HG03575 (cell line): Measurements from ENCODE around the gene ADGRG3.

ENCODE experiments used
- ATAC-seq: cut with Tn5 transposase; IDR thresholded peaks from one replicate; pipeline ENCODE4 v1.9.1; 2021; ENCODE audit not compliant: unreplicated experiment, insufficient number of reproducible peaks, low FRiP score; ENCODE audit errors: extremely low read depth

Gene ADGRG3, protein sequence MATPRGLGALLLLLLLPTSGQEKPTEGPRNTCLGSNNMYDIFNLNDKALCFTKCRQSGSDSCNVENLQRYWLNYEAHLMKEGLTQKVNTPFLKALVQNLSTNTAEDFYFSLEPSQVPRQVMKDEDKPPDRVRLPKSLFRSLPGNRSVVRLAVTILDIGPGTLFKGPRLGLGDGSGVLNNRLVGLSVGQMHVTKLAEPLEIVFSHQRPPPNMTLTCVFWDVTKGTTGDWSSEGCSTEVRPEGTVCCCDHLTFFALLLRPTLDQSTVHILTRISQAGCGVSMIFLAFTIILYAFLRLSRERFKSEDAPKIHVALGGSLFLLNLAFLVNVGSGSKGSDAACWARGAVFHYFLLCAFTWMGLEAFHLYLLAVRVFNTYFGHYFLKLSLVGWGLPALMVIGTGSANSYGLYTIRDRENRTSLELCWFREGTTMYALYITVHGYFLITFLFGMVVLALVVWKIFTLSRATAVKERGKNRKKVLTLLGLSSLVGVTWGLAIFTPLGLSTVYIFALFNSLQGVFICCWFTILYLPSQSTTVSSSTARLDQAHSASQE

DNA sequence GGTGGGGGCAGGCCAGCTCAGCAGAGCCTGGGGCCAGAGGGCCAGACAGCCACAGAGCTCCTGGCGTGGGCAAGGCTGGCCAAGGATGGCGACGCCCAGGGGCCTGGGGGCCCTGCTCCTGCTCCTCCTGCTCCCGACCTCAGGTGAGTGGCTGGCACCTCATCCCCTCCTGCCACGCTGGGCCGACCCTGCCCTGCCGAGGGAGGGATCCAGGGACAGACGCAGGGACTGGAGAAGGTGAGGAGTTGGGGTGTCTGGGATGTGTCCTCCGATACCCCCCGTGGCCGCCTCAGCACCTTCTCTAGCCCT, at the start of gene ADGRG3:
Gene ADGRG3 (plus strand): TSS at position 44 of the 309 bp plus-strand sequence. CDS start 42 bp downstream, at position 86.
- ATAC-seq: no peak

DNA sequence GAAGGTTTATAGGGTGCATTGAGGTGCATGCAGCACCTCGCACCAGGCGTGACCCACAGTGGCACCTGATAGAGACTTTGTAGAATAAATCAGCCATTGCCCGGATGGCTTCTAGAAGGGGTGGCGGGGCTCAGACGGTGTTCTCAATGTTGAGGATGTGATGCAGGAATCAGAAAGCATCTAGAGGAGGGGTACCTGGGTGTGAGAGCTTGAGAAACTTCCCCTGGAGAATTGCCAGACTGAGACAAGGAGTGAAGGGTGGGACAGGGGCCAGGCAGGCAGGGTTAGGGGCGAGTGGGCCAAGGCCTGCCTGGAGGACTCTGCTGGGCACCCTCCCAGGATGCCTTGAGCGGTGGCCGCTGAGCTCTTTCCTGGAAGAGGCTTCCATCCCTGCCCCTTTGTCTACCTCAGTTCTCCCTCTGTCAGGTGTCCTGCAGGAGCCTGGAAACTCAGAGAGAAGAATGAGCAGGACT, 48.9 kb upstream of the ADGRG3 start:
- no peak for ATAC-seq

DNA sequence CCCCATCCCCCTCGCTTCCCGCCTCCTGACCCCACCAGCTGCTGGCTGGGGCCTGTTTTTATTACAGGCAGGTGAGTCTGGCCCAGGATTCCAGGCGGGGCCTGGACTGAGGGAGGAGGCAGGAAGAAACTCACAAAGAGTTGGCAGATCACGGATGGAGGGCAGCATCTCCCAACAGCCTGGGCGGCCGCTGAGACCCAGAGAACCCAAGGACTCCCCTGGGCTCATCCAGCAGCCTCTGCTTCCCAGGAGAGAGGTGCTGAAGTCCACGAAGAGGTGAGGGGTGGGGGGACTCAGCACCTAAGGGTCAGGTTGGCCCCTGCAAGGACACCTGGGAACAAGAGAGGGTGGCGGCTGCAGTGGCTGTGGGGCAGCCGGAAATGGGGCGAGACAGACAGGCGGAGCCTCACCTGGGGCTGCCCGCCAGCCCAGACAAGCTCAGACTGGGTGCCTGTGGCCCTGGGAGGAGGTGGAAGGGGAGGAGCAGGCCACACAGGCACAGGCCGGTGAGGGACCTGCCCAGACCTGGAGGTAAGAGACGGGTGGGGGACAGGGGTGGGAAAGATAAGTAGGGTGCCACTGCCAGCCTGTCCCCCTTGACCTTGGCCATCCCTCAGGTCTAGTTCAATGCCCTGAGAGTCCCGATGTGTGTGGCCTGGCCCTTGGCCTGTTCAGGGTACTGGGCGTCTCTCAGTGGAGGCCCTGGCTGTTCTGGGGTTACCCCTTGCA, 48.3 kb upstream of the ADGRG3 start:
- ATAC-seq: no peak

DNA sequence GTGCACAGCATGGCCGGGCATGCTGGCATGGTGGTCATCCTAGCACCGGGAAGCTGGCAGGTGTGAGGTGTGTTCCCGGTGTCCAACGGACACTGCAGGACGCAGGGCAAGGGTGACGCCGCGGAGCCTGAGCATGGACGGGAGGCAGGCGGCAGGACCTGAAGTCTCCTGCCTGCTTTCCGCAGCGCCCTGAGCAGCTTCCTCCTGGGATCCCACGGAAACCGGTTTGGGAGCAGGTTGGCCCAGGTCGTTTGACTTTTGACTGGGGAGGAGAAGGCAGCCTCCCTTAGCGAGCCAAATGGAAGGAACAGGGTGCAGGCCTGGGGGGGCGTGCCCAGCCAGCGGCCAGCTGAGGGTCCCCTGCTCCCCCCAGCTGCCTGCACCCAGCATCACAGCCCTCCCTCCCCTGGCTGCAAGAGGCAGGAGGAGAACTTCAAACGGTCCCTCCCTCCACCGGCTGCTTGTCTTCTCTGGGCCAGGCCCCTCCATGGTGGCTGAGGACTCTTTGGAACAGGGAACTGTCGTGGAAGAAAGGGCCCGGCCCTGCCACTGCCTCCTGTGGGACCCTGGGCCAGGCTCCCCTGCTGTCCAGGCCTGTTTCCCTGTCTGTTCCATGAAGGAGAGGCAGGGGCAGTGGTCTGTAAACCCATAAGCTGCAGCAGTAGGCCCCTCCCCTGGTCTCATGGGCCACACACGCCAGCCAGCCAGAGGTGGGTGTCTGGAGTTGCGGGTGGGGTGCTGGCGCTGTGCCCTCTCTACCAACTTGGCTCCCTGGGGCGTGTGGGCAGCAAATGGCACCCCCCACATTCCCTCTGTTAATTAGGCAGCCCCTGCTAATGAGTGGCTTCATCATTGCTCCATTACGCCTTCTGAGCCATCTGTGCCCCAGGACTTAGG, 47.5 kb upstream of the ADGRG3 start:
- ATAC-seq: no peak

DNA sequence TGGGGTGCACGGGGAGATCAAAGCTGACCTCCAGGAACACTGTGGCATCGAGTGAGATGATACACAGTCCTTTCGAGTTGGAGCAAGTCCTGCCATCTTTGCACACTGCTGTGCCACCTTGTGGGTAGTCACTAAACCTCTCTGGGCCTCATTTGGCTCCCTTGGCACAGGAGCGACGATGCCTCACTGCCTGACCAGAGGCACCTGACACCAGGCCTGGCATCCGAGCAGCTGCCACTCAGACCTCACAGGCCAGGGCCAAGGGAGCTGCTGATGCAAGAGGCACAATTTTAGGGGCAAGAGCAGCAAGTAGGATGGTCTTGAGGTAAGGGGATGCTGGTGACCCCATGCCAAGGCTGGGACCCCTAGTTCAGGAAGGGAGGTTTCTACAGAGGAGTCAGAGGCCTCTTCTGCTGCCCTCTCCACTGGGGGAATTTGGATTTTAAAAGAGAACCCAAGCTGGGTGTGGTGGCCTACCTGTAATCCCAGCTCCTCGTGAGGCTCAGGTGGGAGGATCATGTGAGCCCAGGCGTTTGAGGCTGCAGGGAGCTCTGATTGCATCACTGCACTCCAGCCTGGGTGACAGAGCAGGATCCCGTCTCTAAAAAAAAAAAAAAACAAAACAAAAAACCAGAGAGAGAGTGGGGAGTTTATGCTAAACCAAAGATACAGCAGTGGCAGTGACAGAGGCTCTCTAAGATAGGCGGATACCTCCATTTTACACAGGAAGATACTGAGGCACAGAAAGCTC, 46.4 kb upstream of the ADGRG3 start:
- no peak for ATAC-seq

DNA sequence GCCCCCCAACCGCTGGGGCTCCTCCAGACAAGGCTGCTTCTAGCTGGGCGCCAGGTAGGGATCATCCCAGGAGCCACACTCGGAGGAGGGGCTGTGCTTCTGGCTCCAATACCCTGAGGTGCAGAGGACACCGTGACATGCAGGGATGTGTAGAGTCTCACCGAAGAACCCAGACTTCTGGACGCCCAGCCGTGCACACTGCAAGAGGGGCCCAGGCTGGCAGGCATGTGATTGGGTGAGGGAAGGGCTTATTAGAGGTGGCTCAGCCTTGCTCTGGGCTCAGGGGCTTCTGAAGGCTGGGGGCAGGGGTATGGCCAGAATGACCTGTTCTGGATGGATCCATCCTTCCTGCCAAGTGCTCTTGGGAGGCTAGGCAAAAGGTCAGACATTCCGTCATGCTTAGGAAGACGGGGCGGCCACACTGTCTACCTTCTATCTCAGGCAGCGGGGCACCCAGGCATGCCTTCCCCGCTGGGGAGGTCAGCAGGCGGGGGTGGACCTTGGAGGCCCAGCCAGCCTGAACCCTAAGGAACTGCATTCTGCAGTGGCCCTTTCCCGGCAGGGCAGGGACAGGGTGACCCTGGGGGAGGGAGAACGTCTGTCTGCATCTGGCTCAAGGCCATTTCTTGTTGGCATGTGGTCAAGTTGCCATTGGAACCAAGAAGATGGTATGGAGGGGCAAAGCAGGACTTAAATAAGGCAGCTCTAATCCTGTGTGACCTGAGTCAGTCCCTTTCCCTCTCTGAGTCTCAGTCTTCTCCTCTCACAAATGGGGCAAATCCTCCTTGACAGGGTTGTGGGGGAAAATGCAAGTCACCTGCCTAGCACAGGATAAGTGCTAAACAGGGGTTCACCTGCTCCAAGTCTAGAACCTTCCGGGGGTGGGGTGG, 45.5 kb upstream of the ADGRG3 start:
- ATAC-seq: no peak

DNA sequence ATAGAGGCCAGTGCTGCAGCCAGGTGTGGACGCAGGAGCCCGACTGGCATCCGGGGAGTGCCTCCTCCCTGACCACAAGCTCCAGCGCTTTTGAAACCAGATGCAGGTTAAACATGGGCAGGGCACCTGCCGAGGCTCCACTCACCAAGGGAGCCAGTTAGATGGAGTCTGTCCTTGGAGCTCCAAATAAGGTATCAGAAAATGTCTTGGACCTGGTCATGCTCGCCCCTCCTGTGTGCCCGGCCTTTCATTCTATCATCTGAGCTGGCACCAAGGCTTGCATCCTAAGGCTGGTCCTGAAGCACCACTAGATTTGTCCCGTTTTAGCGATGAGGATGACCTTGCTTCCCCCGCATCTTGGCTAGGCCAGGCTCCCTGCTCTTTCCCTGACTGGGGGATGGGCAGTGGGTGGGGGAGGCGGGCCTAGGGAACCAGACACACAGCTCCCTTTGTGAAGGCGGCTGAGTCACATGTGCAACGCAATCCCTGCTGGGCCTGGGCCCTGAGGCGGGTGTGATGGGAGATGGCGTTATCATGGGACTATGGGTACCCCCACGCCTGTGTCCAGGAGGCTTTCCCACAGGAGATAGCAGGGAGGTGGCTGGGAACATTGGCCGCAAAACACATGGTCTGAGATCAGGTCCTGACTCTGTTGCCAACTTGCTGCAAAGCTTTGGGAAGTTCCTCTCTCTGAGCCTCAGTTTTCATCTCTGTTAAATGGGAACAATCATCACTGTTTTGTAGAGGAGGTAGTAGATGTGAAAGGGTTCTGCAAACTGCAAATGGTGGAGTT, 44.7 kb upstream of the ADGRG3 start:
- no peak for ATAC-seq

DNA sequence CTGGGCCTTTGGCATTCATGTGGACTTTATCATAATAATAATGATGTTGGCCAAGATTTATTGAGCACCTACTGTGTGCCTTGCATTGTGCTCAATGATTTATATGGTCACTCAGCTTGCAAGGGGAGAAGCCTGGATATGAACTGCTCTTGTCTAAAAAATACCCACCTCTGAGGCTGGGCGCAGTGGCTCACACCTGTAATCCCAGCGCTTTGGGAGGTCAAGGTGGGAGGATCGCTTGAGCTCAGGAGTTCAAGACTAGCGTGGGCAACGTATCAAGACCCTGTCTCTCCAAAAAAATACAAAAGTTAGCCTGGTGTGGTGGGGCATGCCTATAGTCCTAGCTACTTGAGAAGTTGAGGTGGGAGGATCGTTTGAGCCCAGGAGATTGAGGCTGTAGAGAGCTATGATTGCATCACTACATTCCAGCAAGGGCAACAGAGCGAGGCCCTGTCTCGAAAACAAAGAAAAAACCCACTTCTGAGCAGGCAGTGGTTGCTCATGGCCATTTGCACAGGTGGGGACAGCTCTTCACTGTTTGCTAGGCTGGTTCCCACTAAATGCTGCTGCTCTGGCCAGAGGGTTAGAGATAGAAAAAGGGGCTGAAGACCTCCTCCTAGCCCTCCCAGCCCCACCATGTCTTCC, 43.9 kb upstream of the ADGRG3 start:
- no peak for ATAC-seq

DNA sequence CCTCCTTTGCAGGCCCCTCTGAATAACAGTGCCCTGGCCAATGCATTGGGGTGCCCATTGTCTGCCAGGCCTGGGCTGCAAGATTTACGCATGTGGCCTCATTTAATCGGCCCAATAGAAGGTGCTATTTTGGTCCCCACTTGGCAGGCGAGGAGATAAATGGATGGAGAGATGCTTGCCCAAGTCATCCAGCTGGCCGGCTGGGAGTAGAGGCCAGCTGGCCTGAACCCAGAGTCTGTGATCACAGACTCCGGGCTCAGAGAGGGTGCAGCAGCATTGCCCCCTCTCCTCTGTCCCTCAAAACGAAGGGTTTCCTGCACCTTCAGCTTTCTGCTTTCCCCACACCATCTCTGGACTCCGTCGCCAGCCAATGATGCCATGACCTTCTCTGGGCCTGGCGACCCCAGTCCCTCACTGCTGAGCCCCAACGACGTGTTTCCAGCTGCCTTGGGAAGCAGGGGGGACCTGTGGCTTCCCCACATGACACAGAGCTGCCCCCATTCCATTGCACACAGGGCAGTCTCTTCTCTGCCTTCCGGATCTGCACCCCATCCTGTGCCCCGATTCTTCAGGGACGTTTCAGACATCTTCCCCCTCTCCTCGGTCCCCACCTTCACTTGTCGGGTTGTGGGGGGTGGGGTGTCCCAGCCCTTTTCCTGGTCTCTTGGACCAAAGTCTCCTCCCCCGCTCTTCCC, 43.2 kb upstream of the ADGRG3 start:
- ATAC-seq: no peak

DNA sequence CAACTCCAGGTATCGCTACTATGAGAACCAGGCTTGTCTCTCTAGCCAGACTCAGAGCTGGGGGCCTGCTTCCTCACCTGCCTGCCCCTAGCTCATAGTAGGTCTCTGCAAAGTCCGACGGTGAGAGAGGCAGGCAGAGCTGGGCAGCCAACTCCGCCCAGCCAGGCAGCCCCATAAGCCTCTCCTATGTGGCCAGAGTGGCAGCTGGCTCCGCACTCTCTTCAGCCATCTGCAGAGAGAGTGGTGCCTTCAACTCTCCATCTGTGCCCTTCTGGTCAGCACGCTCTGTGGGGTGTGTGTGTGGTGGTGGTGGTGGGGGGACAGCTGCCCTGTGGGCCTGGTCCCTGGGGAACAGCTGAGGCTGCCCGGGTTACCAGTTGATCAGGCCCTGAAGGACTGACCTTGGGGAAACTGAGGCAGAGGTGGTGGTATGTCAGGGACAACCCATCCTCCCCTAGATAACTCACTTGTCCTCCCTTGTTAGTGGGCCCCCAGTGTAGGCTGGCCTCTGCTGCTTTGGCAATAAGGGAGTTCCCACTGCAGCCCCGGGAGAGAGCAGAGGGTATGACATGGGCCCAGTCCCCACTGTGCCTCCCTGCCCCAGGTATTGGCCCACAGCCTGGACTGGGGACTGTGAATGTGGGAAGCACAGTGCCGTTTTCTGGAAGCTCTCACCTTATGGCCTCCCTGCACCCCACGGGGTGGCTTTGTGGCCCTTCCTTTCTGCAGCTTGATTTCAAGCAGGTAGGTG, 41.5 kb upstream of the ADGRG3 start:
- no peak for ATAC-seq

DNA sequence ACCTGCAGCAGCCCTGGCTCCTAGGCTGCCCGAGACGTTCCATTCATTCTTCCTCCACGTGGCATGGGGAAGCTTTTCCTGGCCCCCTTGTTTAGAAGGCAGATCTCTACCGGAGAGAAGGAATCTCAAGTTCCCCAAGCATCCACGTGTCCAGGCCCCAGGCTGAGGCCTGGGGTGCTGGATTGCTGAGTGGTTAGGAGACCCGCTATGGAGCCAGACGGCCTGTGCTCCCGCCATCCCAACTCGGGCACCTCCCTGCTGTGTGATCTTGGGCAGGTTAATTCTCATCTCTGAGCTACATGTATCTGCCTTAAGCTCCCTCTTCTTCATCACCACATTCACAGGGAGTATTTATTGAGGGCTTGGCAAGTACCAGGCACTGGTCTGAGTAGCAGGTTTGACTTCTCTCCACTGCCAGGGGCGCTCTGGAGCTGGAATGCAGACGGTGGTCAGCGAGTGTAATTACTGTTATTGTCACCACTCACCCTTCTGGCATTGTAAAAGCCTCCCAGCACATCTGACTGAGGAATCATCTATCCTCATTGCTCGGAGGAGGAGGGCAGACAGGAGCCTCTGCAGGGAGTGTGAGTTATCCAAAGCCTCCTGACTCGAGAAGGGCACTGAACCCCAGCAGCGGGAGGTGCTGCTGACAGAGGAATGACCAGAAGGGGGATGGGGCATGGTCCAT, 40.8 kb upstream of the ADGRG3 start:
- no peak for ATAC-seq

DNA sequence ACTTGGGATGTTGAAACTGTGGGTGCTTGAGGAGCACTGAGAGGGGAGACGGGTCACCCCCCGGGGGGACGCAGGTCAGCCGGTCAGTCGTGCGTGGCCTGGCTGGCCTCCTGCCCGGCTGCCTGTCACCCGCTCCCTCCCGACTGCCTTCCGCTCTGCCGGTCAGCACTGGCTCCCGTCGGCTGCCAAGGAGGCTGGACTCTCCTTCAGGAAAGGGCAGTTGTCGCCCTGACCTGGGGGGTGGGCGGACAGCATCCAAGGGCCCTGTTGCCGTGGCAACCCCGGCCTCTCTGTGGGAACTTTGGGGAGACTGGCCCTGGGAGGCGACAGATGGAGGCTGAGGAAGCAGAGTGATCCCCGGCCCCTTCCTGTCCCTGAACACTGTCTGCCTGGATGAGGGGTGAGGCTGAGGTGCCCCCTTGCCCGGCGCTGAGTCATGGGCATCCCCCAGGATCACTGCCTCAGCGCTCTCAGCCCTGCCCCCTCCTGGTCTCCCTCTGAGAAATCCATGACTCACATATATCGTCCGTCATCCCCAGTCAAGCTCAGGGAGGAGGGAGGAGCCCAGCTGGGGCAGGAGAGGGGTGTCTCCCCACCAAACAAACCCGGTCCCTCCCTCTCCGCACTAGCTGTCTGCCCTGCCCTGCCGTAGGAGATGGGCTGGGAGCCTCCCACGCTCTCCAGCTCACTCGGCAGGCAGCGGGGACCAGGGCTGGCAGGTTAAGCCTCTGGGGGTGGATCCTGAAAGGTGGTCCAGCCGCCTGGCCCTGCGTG, 39.9 kb upstream of the ADGRG3 start, which contains the start of gene ADGRG1:
Gene ADGRG1 (plus strand): TSS at position 623 of the 774 bp plus-strand sequence. CDS start 21,658 bp downstream, outside the sequence.
- no peak for ATAC-seq

DNA sequence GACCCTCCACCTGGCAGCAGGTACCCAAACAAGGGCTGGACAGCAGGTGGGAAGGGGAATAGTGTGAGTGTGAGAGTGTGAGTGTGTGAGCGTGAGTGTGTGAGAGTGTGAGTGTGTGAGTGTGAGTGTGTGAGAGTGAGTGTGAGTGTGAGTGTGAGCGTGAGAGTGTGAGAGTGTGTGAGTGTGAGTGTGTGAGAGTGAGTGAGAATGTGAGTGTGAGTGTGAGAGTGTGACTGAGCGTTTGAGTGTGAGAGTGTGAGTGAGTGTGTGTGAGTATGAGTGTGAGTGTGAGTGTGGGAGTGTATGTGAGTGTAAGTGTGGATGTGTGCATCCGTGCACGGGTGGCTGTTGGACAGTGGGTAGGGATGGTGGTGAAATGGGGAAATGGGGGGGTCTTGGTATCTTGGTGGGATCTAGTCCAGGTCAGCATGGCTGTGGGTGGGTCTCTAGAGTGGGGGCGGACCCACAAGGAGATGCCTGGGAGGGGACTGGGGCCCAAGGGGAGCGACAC, 39.3 kb upstream of the ADGRG3 start:
- no peak for ATAC-seq
